ENCODE results near the gene CSMD2. TPM values are rescaled to one million over a fixed set of nuclear protein-coding genes. Genes with fewer than 3 reads are reported as not detected.
"Not testable (repeated sequence)": the region's sequence is repeated elsewhere in the genome, so short reads cannot be mapped to it uniquely, and the experiment has no call there.

The CSMD2 gene
- total RNA-seq, 2 experiments from 2014 or later, result not detected

DNA sequence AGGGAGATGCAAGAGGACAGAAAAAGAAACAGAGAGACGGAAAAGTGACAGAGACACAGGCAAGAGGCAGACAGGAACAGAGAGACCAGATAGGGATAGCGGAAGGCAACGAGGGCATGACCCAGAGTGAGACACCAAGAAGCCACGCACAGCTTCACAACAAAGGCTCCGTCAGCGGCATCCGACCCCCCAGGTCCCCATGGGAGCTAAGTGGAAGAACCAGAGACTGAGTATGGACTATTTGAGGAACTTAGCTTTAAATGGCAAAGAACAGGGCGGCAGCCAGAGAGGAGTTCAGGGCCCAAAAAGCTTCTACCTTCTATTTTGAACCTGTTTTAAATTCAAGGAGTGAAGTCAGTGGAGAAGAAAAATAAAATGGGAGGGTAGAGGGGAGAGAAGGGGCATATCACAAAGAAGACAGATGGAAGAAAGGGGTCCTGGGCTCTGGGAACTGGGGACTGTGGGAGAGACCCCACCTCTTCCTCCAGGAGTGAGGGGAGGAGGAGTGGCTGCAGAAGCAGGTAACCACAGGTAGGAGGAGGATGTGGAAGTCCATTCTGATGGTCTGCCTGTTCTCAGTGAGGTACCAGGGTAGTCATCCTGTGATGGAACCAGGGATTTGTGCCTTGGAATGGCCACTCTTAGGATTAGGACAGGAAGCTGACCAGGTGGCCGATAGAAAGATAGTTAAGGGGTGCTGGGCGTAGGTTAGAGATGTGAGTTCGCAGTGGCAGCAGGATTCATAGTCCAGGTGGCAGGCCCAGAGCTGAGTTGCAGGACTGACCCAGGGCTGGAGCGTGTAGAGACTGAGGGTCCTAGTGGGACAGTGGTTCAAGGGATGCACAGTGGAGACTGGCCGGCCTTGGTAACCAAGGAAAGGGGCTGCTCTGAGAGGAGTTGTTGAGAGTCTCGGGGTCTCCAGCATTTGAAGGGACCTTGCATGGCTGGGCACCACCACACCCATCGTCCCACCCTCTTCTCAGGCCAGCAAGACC is 37.7 kb downstream of the CSMD2 start:
- intact Hi-C loops (cut with DNase I, micrococcal nuclease), result no loop called here
- no peaks in the 10 kb centered on the region for H3K36me3 Mint-ChIP-seq (ENCODE audit: low read depth)
- no peak for ATAC-seq
- no peak for DNase-seq
- ChIA-PET POLR2A (no interaction called here), CTCF (no interaction called here)
- H3K9me3 Mint-ChIP-seq (ENCODE audit: low read depth), result no peaks in the 10 kb centered on the region
- no peak overlapping the region for H3K27ac Mint-ChIP-seq
- peaks cover 11% of the 10 kb centered on the region for H3K27me3 Mint-ChIP-seq
- no peaks in the 10 kb centered on the region for H3K4me1 Mint-ChIP-seq
- H3K4me3 Mint-ChIP-seq, result no peak overlapping the region

DNA sequence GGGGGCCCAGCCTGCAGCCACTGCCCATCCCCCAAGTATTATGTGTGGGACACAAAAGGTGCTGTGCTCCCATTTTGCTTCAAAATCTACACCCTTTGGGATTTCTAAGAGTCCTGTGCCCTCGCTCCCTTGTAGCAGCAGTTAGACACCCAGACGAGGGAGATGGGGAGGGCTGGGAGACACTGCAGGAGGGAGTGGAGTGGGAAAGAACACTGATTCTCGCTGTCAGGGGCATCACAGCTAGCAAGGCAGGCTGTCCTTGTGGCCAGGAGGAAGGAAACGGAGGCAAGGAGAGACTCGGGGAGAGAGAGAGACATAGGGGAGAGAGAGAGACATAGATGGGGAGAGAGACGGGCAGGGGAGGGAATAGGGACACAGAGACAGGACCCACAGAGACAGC is 38.5 kb downstream of the CSMD2 start:
- Mint-ChIP-seq H3K4me3 (no peak overlapping the region), H3K4me1 (no peaks in the 10 kb centered on the region), H3K36me3 (ENCODE audit: low read depth) (no peaks in the 10 kb centered on the region), H3K9me3 (ENCODE audit: low read depth) (no peaks in the 10 kb centered on the region), H3K27ac (no peak overlapping the region), H3K27me3 (peaks cover 11% of the 10 kb centered on the region)
- intact Hi-C loops (cut with DNase I, micrococcal nuclease), result no loop called here
- DNase-seq (no peak), ATAC-seq (no peak)
- POLR2A ChIA-PET, result no interaction called here
- CTCF ChIA-PET, result no interaction called here

DNA sequence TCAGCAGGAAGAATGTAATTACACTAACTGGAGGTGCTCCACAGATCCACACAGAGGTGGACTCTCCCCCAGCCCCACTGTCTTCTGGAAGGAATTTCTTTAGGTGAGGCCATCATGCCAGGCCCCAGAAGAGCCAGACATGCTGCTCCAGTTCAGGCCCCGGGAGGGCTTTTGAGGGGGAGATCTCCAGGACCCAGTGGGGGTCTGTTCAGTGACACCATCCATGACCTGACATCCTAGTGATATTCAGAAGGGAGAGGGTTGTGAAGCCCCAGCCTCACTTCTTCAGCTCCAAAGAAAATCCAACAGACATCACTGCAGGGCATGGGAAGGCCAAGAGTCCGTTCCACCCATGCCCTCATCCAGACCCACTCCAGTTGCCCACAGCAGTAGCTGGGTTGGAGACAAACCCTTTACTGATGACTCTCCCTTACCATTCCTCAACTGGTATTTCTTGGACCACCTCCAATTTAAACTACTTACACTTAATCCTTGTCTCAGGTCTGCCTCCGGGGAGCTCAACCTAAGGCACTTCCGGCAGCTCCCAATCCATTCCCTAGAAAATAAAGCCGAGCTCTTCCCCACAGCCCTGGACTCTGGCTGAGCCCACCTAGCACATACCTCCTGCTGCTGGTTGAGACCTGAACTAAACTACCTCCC is 39.2 kb downstream of the CSMD2 start:
- DNase-seq (no peak), ATAC-seq (no peak)
- Mint-ChIP-seq H3K4me3 (no peak overlapping the region), H3K36me3 (ENCODE audit: low read depth) (no peaks in the 10 kb centered on the region), H3K27me3 (peaks cover 11% of the 10 kb centered on the region), H3K4me1 (no peaks in the 10 kb centered on the region), H3K9me3 (ENCODE audit: low read depth) (no peaks in the 10 kb centered on the region), H3K27ac (no peak overlapping the region)
- POLR2A ChIA-PET, result no interaction called here
- intact Hi-C loops (cut with DNase I, micrococcal nuclease), result no loop called here
- CTCF ChIA-PET, result no interaction called here

DNA sequence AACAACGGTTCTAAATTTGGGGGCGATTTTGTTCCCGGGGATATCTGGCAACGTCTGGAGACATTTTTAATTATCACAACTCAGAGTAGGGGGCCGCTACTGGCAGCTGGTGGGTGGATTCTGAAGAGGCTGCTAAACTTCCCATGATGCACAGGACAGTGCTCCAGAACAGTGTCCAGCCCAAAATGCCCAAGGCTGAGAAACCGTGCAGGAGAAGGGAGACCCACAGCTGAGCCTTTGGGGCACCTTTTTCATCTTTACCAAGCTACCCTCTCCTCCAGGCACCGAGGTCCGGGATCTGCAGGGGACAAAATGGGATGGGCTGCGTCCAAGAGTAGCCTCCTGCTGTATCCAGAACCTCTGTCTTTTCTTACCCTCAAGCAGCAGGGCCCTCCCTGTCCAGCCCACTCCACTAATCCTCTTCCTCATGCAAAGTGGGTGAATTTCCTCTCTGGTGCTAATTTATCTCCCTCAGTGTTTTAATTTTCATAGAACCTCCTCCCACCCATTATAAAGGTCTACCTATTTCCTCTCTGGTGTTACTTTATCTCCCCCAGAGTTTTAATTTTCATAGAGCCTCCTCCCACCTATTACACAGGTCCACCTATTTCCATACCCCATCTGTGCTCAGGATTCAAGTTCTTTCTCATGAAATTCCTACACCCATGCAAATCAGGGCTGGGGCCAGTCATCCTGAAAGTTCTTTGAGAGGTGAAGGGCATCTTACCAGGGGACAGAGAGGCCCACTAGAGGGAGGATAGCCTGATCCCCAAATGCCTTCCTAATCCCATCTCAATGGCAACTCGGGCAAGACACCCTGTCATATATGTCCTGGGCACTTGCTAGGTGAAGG is 42.7 kb downstream of the CSMD2 start:
- DNase-seq (no peak), ATAC-seq (no peak)
- peaks cover 2% of the 10 kb centered on the region for H3K9me3 Mint-ChIP-seq (ENCODE audit: low read depth)
- H3K4me1 Mint-ChIP-seq, result no peaks in the 10 kb centered on the region
- H3K4me3 Mint-ChIP-seq, result no peak overlapping the region
- ChIA-PET POLR2A (no interaction called here), CTCF (no interaction called here)
- H3K27ac Mint-ChIP-seq, result no peak overlapping the region
- peaks cover 7% of the 10 kb centered on the region for H3K27me3 Mint-ChIP-seq
- H3K36me3 Mint-ChIP-seq (ENCODE audit: low read depth), result no peaks in the 10 kb centered on the region
- intact Hi-C loops (cut with DNase I, micrococcal nuclease), result no loop called here

DNA sequence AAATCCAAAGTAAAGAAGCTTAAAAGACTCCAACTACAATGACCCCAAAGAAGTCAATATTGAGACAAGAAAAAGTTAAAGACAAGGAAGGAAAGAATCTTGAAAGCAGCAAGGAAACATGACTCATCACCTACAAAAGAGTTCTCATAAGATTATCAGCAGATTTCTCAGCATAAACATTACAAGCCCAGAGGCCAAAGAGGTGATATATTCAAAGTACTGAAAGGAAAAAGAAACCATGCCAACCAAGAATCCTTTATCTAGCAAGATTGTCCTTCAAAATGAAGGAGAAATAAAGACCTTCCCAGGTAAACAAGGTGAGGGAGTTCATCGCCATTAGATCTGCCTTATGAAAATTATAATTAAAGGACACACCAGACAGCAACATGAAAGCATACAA is 49.8 kb downstream of the CSMD2 start:
- no peaks in the 10 kb centered on the region for H3K36me3 Mint-ChIP-seq (ENCODE audit: low read depth)
- no peaks in the 10 kb centered on the region for H3K4me1 Mint-ChIP-seq
- H3K27me3 Mint-ChIP-seq, result peaks cover 3% of the 10 kb centered on the region
- intact Hi-C loops (cut with DNase I, micrococcal nuclease), result no loop called here
- ChIA-PET POLR2A (no interaction called here), CTCF (no interaction called here)
- H3K27ac Mint-ChIP-seq, result no peak overlapping the region
- ATAC-seq, result no peak
- peaks cover 14% of the 10 kb centered on the region for H3K9me3 Mint-ChIP-seq (ENCODE audit: low read depth)
- H3K4me3 Mint-ChIP-seq, result no peak overlapping the region
- no peak for DNase-seq

DNA sequence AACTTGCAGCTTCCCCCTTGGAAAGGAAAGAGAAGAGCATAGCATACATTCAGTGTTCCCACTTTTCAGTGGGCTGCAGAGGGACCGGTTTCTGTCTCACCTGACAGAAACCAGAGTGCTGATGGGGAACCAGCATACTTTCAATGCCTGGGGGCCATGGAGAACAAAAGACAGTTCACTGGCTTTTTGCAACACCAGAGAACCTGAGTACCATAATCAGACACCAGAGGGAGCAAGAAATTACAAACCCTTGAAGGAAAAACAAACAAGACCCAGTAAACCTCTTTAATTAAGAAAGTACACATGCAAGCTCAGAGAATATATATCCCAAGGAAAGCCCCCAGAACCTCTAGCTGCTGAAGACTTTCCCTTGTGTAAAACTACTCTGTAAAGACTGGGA is 51.1 kb downstream of the CSMD2 start:
- no peaks in the 10 kb centered on the region for H3K4me1 Mint-ChIP-seq
- intact Hi-C loops (cut with DNase I, micrococcal nuclease), result no loop called here
- ATAC-seq (no peak), DNase-seq (no peak)
- peaks cover 13% of the 10 kb centered on the region for H3K9me3 Mint-ChIP-seq (ENCODE audit: low read depth)
- ChIA-PET POLR2A (no interaction called here), CTCF (no interaction called here)
- H3K27me3 Mint-ChIP-seq, result peaks cover 3% of the 10 kb centered on the region
- H3K36me3 Mint-ChIP-seq (ENCODE audit: low read depth), result no peaks in the 10 kb centered on the region
- no peak overlapping the region for H3K27ac Mint-ChIP-seq
- H3K4me3 Mint-ChIP-seq, result no peak overlapping the region

DNA sequence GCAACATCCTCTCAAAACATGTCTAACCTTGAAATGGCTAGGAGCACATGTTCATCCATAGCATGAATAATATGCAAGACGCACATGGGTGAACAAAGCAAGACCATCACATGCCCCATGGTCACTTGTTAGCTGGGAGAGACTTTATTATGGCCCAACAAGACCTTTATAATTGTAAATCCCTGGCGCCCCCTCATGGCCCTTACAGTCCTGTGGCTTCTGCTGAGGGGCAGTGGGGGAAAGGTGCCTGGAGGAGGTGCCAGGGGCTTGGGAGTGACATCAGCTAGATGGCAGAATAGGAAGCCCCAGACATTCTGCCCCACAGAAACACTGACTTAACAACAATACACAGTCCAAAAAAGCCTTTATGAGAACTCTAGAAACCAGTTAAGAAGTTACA is 51.7 kb downstream of the CSMD2 start:
- intact Hi-C loops (cut with DNase I, micrococcal nuclease), result no loop called here
- H3K36me3 Mint-ChIP-seq (ENCODE audit: low read depth), result no peaks in the 10 kb centered on the region
- ATAC-seq (no peak), DNase-seq (no peak)
- ChIA-PET POLR2A (no interaction called here), CTCF (no interaction called here)
- H3K27ac Mint-ChIP-seq, result no peak overlapping the region
- no peaks in the 10 kb centered on the region for H3K4me1 Mint-ChIP-seq
- peaks cover 6% of the 10 kb centered on the region for H3K27me3 Mint-ChIP-seq
- peaks cover 12% of the 10 kb centered on the region for H3K9me3 Mint-ChIP-seq (ENCODE audit: low read depth)
- H3K4me3 Mint-ChIP-seq, result no peak overlapping the region

DNA sequence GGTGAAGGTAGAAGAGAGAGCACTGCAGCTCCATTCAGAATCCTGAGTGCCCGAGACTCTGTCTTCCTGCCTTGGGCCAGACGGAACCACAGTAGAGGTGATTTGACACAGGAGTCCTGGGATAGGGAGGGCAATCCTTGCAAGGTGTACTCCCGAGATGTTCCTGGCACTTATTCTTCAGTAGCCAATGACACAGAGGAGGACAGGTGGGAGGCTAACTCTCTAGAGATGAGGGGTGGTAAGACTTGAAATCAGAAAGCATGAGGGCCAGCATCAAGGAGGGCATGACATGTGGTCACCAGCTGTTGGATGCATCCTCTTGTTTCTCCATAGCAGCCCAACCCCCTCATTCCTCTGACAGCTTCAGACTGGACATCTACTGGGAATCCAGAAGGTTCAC is 56.3 kb downstream of the CSMD2 start:
- ATAC-seq, result no peak
- Mint-ChIP-seq H3K4me3 (no peak overlapping the region), H3K27ac (no peak overlapping the region), H3K36me3 (ENCODE audit: low read depth) (no peaks in the 10 kb centered on the region), H3K9me3 (ENCODE audit: low read depth) (peaks cover 3% of the 10 kb centered on the region), H3K4me1 (no peaks in the 10 kb centered on the region), H3K27me3 (peaks cover 18% of the 10 kb centered on the region)
- DNase-seq, result no peak
- POLR2A ChIA-PET, result no interaction called here
- CTCF ChIA-PET, result no interaction called here
- intact Hi-C loops (cut with DNase I, micrococcal nuclease), result no loop called here

DNA sequence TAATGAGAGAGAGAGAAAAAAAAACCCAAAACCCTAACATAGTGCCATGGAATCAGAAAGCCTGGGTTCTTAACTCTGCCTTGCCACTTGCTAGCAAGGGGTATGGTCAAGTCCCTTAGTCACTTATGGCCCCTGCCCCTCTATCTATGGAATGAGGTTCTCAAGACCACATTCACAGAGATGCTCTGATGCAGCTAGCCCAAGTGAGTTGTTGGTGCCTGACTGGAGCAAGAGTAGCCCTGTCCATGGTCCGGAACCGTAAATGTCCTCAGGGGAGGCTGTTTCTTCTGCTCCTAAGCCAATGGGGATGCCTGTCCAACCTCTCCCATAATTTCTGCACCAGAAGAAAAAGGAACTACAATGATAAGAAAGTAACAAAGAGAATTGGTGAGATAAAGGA is 56.8 kb downstream of the CSMD2 start:
- ATAC-seq (no peak), DNase-seq (no peak)
- POLR2A ChIA-PET, result no interaction called here
- Mint-ChIP-seq H3K27me3 (peaks cover 18% of the 10 kb centered on the region), H3K36me3 (ENCODE audit: low read depth) (no peaks in the 10 kb centered on the region), H3K27ac (no peak overlapping the region), H3K4me3 (no peak overlapping the region), H3K4me1 (no peaks in the 10 kb centered on the region), H3K9me3 (ENCODE audit: low read depth) (peaks cover 3% of the 10 kb centered on the region)
- CTCF ChIA-PET, result no interaction called here
- intact Hi-C loops (cut with DNase I, micrococcal nuclease), result no loop called here

DNA sequence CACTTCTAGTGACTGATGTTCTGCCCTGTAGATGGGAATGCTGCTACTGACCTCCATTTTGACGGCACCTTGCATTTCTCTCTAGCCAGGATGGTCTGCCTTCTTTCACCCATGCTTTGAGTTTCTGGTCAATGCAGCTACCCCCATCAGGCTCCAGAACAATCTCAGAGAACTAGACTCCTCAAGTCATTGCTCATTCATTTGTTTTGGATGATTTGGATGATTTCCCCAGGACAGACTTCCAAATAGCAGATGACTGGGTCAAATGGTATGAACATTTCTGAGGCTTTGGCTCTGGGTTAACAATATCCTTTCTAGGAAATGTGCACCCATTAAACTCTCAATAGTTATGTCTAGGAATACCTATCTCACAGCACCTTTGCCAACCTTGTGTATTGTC is 63.9 kb downstream of the CSMD2 start:
- H3K4me3 Mint-ChIP-seq, result no peak overlapping the region
- H3K4me1 Mint-ChIP-seq, result no peaks in the 10 kb centered on the region
- H3K27me3 Mint-ChIP-seq, result peaks cover 9% of the 10 kb centered on the region
- intact Hi-C loops (cut with DNase I, micrococcal nuclease), result no loop called here
- ChIA-PET POLR2A (no interaction called here), CTCF (no interaction called here)
- H3K9me3 Mint-ChIP-seq (ENCODE audit: low read depth), result no peaks in the 10 kb centered on the region
- ATAC-seq, result no peak
- no peak overlapping the region for H3K27ac Mint-ChIP-seq
- no peaks in the 10 kb centered on the region for H3K36me3 Mint-ChIP-seq (ENCODE audit: low read depth)
- DNase-seq, result no peak

DNA sequence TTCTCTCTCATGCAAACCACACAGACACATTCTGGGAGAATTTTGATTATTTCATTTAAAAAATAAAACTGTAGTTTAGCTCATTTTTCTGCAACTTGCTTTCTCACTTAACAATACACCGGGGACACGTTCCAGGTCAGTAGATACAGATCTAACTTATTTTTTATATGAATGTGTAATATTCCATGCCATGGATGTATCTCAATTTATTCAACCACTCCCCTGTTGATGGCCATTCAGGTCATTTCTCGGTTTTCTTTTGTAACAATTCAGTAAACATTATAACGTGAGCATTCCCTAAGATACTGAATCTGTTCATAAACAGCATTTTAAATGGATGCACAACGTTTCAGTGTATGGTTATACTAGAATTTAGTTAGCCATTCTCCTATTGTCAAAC is 64.7 kb downstream of the CSMD2 start:
- Mint-ChIP-seq H3K4me1 (no peaks in the 10 kb centered on the region), H3K27ac (no peak overlapping the region), H3K4me3 (no peak overlapping the region), H3K27me3 (peaks cover 3% of the 10 kb centered on the region), H3K9me3 (ENCODE audit: low read depth) (no peaks in the 10 kb centered on the region), H3K36me3 (ENCODE audit: low read depth) (no peaks in the 10 kb centered on the region)
- ChIA-PET CTCF (no interaction called here), POLR2A (no interaction called here)
- ATAC-seq, result no peak
- no peak for DNase-seq
- intact Hi-C loops (cut with DNase I, micrococcal nuclease), result no loop called here

DNA sequence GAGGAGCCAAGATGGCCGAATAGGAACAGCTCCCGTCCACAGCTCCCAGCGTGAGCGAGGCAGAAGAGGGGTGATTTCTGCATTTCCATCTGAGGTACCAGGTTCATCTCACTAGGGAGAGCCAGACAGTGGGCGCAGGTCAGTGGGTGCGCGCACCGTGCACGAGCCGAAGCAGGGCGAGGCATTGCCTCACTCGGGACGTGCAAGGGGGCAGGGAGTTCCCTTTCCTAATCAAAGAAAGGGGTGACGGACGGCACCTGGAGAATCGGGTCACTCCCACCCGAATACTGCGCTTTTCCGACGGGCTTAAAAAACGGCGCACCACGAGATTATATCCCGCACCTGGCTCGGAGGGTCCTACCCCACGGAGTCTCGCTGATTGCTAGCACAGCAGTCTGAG is 72.6 kb downstream of the CSMD2 start:
- H3K36me3 Mint-ChIP-seq (ENCODE audit: low read depth); POLR2A ChIA-PET; intact Hi-C loops (cut with DNase I, micrococcal nuclease); H3K4me3 Mint-ChIP-seq; H3K9me3 Mint-ChIP-seq (ENCODE audit: low read depth); DNase-seq; H3K4me1 Mint-ChIP-seq; H3K27ac Mint-ChIP-seq; CTCF ChIA-PET; ATAC-seq: not testable (repeated sequence)
- H3K27me3 Mint-ChIP-seq, result peaks cover 16% of the 10 kb centered on the region

Data from activated CD4-positive, alpha-beta T cell treated with anti-CD3 and anti-CD28 coated beads for 36 hours (primary cell).